IPS DF 19.7 (cell line): ENCODE data around the gene PRMT7.

Experiments
- DNase-seq: peaks from one replicate; pipeline ENCODE4 v3.0.0-alpha.2; 2013; ENCODE audit warnings: low read depth, low spot score

Gene PRMT7

GRCh38 chr16:68300734-68301459, 9.9 kb upstream of the PRMT7 start:
- no peak for DNase-seq

- no peak for DNase-seq
These were observed 4.2 kb upstream of the PRMT7 start for GRCh38 chr16:68306633-68307032.

GRCh38 chr16:68309799-68310198, 1.0 kb upstream of the PRMT7 start:
- DNase-seq: no peak

- DNase-seq: no peak
These were observed 414 bp upstream of the PRMT7 start for GRCh38 chr16:68310437-68310773.

GRCh38 chr16:68313116-68313515, 2.3 kb downstream of the PRMT7 start:
- no peak for DNase-seq

- no peak for DNase-seq
These were observed 8.5 kb downstream of the PRMT7 start for GRCh38 chr16:68319185-68319908.

- no peak for DNase-seq
These were observed 13.5 kb downstream of the PRMT7 start for GRCh38 chr16:68324336-68324735.

GRCh38 chr16:68324780-68325357, 14.1 kb downstream of the PRMT7 start:
- DNase-seq: no peak

GRCh38 chr16:68328151-68328859, 17.5 kb downstream of the PRMT7 start:
- DNase-seq: peak; percentile 75

GRCh38 chr16:68328860-68329390, 18.1 kb downstream of the PRMT7 start:
- no peak for DNase-seq

GRCh38 chr16:68331879-68332410, 21.1 kb downstream of the PRMT7 start:
- DNase-seq: no peak

GRCh38 chr16:68332411-68333121, 21.7 kb downstream of the PRMT7 start:
- DNase-seq: no peak

GRCh38 chr16:68335175-68335574, 24.4 kb downstream of the PRMT7 start:
- no peak for DNase-seq

GRCh38 chr16:68338326-68339119, 27.7 kb downstream of the PRMT7 start:
- DNase-seq: no peak

- no peak for DNase-seq
These were observed 28.4 kb downstream of the PRMT7 start for GRCh38 chr16:68339214-68339613.

- DNase-seq: no peak
These were observed 31.8 kb downstream of the PRMT7 start for GRCh38 chr16:68342620-68343019.

GRCh38 chr16:68343137-68343536, 32.3 kb downstream of the PRMT7 start:
- DNase-seq: no peak

GRCh38 chr16:68344252-68344651, 33.4 kb downstream of the PRMT7 start:
- DNase-seq: no peak

- no peak for DNase-seq
These were observed 34.6 kb downstream of the PRMT7 start for GRCh38 chr16:68345351-68345810.

GRCh38 chr16:68345958-68346635, 35.3 kb downstream of the PRMT7 start:
- DNase-seq: no peak
